H1 (cell line): ENCODE data around the gene PRCD. TPM values are rescaled to one million over a fixed set of nuclear protein-coding genes. Genes with fewer than 3 reads are reported as not detected.

ENCODE experiments used
- CTCF ChIA-PET: fragments of 300-600 bp; sonication (Branson Sonifier 250); formaldehyde crosslinking; loops from one replicate; lab custom pipeline; 2021; ENCODE audit not compliant: partially characterized antibody; lab: Charles Lee
- POLR2A ChIA-PET: fragments of 300-600 bp; sonication (Branson Sonifier 250); formaldehyde crosslinking; loops from one replicate; lab custom pipeline; 2021; ENCODE audit warnings: inconsistent platforms; ENCODE audit not compliant: partially characterized antibody; lab: Charles Lee
- DNase-seq, 2 experiments: peaks; one replicate each; pipeline versions ENCODE4 v3.0.0 to v3.0.0-alpha.2; 2010 to 2022; ENCODE audit warnings: low spot score in 2 of 2, low read depth in 1 of 2, mixed read lengths in 1 of 2
- FAIRE-seq: peaks from 2 replicates; lab custom pipeline; 2011; peaks lifted over from hg19 to GRCh38; lab: Jason Lieb, UNC
- H2AFZ ChIP-seq: 2 replicates; pipeline ENCODE4 v1.8.1; 2012; ENCODE audit warnings: low read length, inconsistent platforms
- H2AK5ac ChIP-seq: 2 replicates; pipeline ENCODE4 v1.6.1; 2013; ENCODE audit warnings: low read depth, low read length
- H2BK120ac ChIP-seq: replicated peaks from 2 replicates; pipeline ENCODE3; 2013; ENCODE audit warnings: low read depth, low read length, inconsistent platforms
- H2BK12ac ChIP-seq: 2 replicates; pipeline ENCODE4 v1.6.1; 2013; ENCODE audit warnings: low read depth, low read length
- H2BK15ac ChIP-seq: 2 replicates; pipeline ENCODE4 v1.6.1; 2013; ENCODE audit warnings: low read length
- H2BK20ac ChIP-seq: 2 replicates; pipeline ENCODE4 v1.6.1; 2013; ENCODE audit warnings: low read length
- H2BK5ac ChIP-seq: 2 replicates; pipeline ENCODE4 v1.6.1; 2013; ENCODE audit warnings: low read depth, low read length
- H3K14ac ChIP-seq: 2 replicates; pipeline ENCODE4 v1.6.1; 2013; ENCODE audit warnings: inconsistent platforms; ENCODE audit not compliant: insufficient read length
- H3K18ac ChIP-seq: 2 replicates; pipeline ENCODE4 v1.6.1; 2013; ENCODE audit warnings: low read length; ENCODE audit errors: extremely low read depth
- H3K23ac ChIP-seq: 2 replicates; pipeline ENCODE4 v1.6.1; 2013; ENCODE audit warnings: inconsistent platforms; ENCODE audit not compliant: insufficient read length
- H3K23me2 ChIP-seq: 2 replicates; pipeline ENCODE4 v1.6.1; 2013; ENCODE audit warnings: low read depth, low read length
- H3K27ac ChIP-seq: 2 replicates; pipeline ENCODE4 v1.6.1; 2011; ENCODE audit warnings: low read depth, low read length, inconsistent platforms
- H3K27me3 ChIP-seq, 4 experiments: replicated peaks in 1 of 4; 1 replicate in 1 of 4; 2 replicates in 3 of 4; pipeline versions ENCODE4 v1.6.1 to v1.8.1; 2011 to 2013; ENCODE audit warnings: low read length in 3 of 4, mild to moderate bottlenecking in 3 of 4, inconsistent platforms in 2 of 4, mixed read lengths in 2 of 4, moderate library complexity in 1 of 4; ENCODE audit not compliant: control insufficient read depth in 3 of 4, insufficient read depth in 3 of 4; ENCODE audit errors: extremely low read depth in 1 of 4
- H3K36me3 ChIP-seq, 4 experiments: 2 replicates each; pipeline versions ENCODE4 v1.6.1 to v1.8.1; 2011 to 2013; ENCODE audit warnings: mild to moderate bottlenecking in 4 of 4, low read length in 3 of 4, moderate library complexity in 2 of 4, control low read depth in 1 of 4, inconsistent platforms in 1 of 4; ENCODE audit not compliant: insufficient read depth in 4 of 4, control insufficient read depth in 2 of 4
- H3K4ac ChIP-seq: replicated peaks from 2 replicates; pipeline ENCODE3; 2013; ENCODE audit warnings: low read length, low read depth, mixed read lengths, inconsistent platforms; ENCODE audit not compliant: insufficient read length
- H3K4me1 ChIP-seq, 4 experiments: replicated peaks in 1 of 4; 1 replicate in 1 of 4; 2 replicates in 3 of 4; pipeline versions ENCODE4 v1.6.1 to v1.8.1; 2011 to 2013; ENCODE audit warnings: low read length in 3 of 4, inconsistent platforms in 2 of 4, mixed read lengths in 1 of 4; ENCODE audit not compliant: insufficient read depth in 4 of 4, control insufficient read depth in 3 of 4
- H3K4me2 ChIP-seq, 2 experiments: 2 replicates each; pipeline versions ENCODE4 v1.6.1 to v1.8.1; 2011 to 2013; ENCODE audit warnings: low read depth in 2 of 2, low read length in 2 of 2, control low read depth in 1 of 2, inconsistent platforms in 1 of 2, mild to moderate bottlenecking in 1 of 2; ENCODE audit not compliant: insufficient read depth in 1 of 2
- H3K4me3 ChIP-seq, 4 experiments: fragments of 200-600, 300-600 bp in 1 of 4; sonication (generic), shearing (Covaris generic), sonication (Bioruptor Twin) in 1 of 4; 2 replicates each; pipeline versions ENCODE4 v1.5.1 to v1.8.1; 2011 to 2016; ENCODE audit warnings: low read length in 4 of 4, low read depth in 3 of 4, control low read depth in 2 of 4, inconsistent platforms in 2 of 4, mild to moderate bottlenecking in 2 of 4, mixed read lengths in 1 of 4, moderate library complexity in 1 of 4; ENCODE audit not compliant: insufficient read depth in 2 of 4; ENCODE audit errors: extremely low read depth in 1 of 4
- H3K56ac ChIP-seq: replicated peaks from 2 replicates; pipeline ENCODE3; 2013; ENCODE audit warnings: low read depth, mild to moderate bottlenecking, mixed read lengths, low read length, inconsistent platforms; ENCODE audit not compliant: insufficient read length
- H3K79me1 ChIP-seq: 2 replicates; pipeline ENCODE4 v1.6.1; 2013; ENCODE audit warnings: low read depth, low read length, control low read depth
- H3K79me2 ChIP-seq, 2 experiments: 2 replicates each; pipeline versions ENCODE4 v1.6.1 to v1.8.1; 2012 to 2013; ENCODE audit warnings: low read length in 2 of 2, mild to moderate bottlenecking in 2 of 2, inconsistent platforms in 1 of 2; ENCODE audit not compliant: insufficient read depth in 2 of 2, control insufficient read depth in 1 of 2
- H3K9ac ChIP-seq, 4 experiments: replicated peaks in 1 of 4; 1 replicate in 1 of 4; 2 replicates in 3 of 4; pipeline versions ENCODE4 v1.6.1 to v1.8.1; 2011 to 2013; ENCODE audit warnings: low read depth in 3 of 4, low read length in 3 of 4, control low read depth in 2 of 4, mild to moderate bottlenecking in 2 of 4, moderate library complexity in 2 of 4, inconsistent platforms in 1 of 4; ENCODE audit errors: extremely low read depth in 1 of 4
- H3K9me3 ChIP-seq, 2 experiments: 2 replicates each; pipeline versions ENCODE4 v1.6.1 to v1.8.1; 2012 to 2013; ENCODE audit warnings: mild to moderate bottlenecking in 2 of 2, moderate library complexity in 2 of 2, control low read depth in 1 of 2, inconsistent platforms in 1 of 2, low read depth in 1 of 2, low read length in 1 of 2, mixed read lengths in 1 of 2; ENCODE audit not compliant: insufficient read depth in 2 of 2
- H4K20me1 ChIP-seq, 2 experiments: replicated peaks in 1 of 2; 2 replicates each; pipeline versions ENCODE3 to v1.8.1; 2011 to 2013; ENCODE audit warnings: inconsistent platforms in 2 of 2, low read length in 2 of 2, mild to moderate bottlenecking in 1 of 2; ENCODE audit not compliant: insufficient read depth in 2 of 2, control insufficient read depth in 1 of 2
- H4K5ac ChIP-seq: 2 replicates; pipeline ENCODE4 v1.6.1; 2013; ENCODE audit warnings: low read length, low read depth, mixed read lengths, inconsistent platforms; ENCODE audit not compliant: insufficient read length
- H4K8ac ChIP-seq: 2 replicates; pipeline ENCODE4 v1.8.0; 2013; ENCODE audit warnings: mild to moderate bottlenecking, moderate library complexity, low read length, inconsistent platforms; ENCODE audit not compliant: insufficient read depth; ENCODE audit errors: extremely low read depth
- H4K91ac ChIP-seq: replicated peaks from 2 replicates; pipeline ENCODE3; 2013; ENCODE audit warnings: low read length, mixed read lengths, inconsistent platforms; ENCODE audit not compliant: insufficient read length
- KDM1A ChIP-seq: fragments of 200-600, 300-600 bp; sonication (generic); IDR thresholded peaks from 2 replicates; pipeline ENCODE4 v1.7.1; 2016; ENCODE audit warnings: mild to moderate bottlenecking, low read length, borderline replicate concordance
- SP4 ChIP-seq: IDR thresholded peaks from 2 replicates; pipeline ENCODE4 v1.6.1; 2012; ENCODE audit warnings: low read length, inconsistent platforms
- WGBS, 2 experiments: shearing (Covaris generic) in 1 of 2; methylation state at CpG; one replicate each; pipeline versions ENCODE4 v1.1.6 to v1.1.7; 2013 to 2015; ENCODE audit warnings: low lambda C conversion rate in 2 of 2, mixed read lengths in 2 of 2, inconsistent platforms in 1 of 2, low coverage in 1 of 2, missing lambda C conversion rate in 1 of 2; ENCODE audit not compliant: insufficient replicate concordance in 2 of 2, insufficient coverage in 1 of 2, insufficient read length in 1 of 2; ENCODE audit errors: extremely low coverage in 1 of 2, missing lambda C conversion rate in 1 of 2; 5-methylcytosine and 5-hydroxymethylcytosine counted together
- polyA plus RNA-seq, 7 experiments: library from polyadenylated mRNA; depleted of rRNA in 3 of 7; stranded (reverse) in 5 of 7; unstranded in 2 of 7; fragments of >200 nt in 5 of 7; fragments of 200-250 nt in 2 of 7; gene quantifications; 1 replicate in 5 of 7; 2 replicates in 1 of 7; 4 replicates in 1 of 7; pipeline versions ENCODE4 v1.2.1 to v1.2.3, GENCODE V29; 2011 to 2013; ENCODE audit warnings: missing spikeins in 2 of 7, mixed read lengths in 2 of 7
- total RNA-seq: library from RNA; stranded (reverse); fragmentation: NEBNext Ultra II Directional; extraction: Animal tissue kit (Norgen Biotek cat#: 25700); gene quantifications from 2 replicates; pipeline ENCODE4 v1.2.1, GENCODE V29; 2021

The PRCD gene
- total and polyA plus RNA-seq, 2 of the 8 experiments (the other 6 are each of a cell fraction or from before 2014, with no cell fraction given): 0.77 to 2.1 TPM

DNA sequence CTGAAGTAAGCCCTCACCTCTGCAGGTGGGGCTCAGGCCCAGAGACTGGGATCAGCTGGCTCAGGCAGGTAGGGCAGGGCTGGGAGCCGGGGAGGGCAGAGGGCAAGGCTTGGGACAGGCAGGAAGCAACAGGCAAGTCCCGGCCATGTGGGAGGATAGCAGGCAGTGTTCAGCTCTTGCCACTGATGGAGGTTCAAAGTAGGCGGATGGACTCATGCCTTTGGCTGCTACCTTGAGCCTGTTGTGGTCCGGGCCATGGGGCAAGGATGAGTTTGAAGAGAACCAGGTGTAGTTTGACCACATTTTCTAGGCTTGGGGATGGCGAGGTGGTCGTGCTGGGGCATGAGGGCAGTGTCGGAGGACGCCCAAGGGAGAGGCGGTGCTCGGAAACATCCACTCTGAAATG is 2.7 kb downstream of the PRCD start:
- no peak overlapping the region for H4K91ac ChIP-seq
- peaks cover 5 to 24% (median 23%) of the 10 kb centered on the region in 4 experiments for H3K27me3 ChIP-seq
- H3K36me3 ChIP-seq: no peaks in the 10 kb centered on the region
- no peak overlapping the region for H2AK5ac ChIP-seq
- no peak overlapping the region for H4K8ac ChIP-seq
- no peak overlapping the region for H3K23ac ChIP-seq
- FAIRE-seq: no peak
- H2BK15ac ChIP-seq: no peak overlapping the region
- H3K18ac ChIP-seq: no peak overlapping the region
- ChIA-PET POLR2A (interaction anchor here (1.1 to 2.2 kb wide), 4 partner anchors 17 to 158 kb away, joined by 3 to 12 read pairs (median 4); partner anchors contain the start of genes RHBDF2 and SPHK1), CTCF (interaction anchor here (1.3 to 15.6 kb wide), 5 partner anchors 9 to 35 kb away, joined by 4 to 260 read pairs (median 41); no protein-coding TSS in a partner anchor)
- no peaks in the 10 kb centered on the region for H3K9me3 ChIP-seq
- TF ChIP-seq SP4: no peak
- no peak for TF ChIP-seq KDM1A
- no peak overlapping the region for H3K9ac ChIP-seq
- H3K79me1 ChIP-seq: no peaks in the 10 kb centered on the region
- no peak overlapping the region for H3K56ac ChIP-seq
- no peak overlapping the region for H2BK120ac ChIP-seq
- H3K4me2 ChIP-seq: no peak overlapping the region
- H2BK12ac ChIP-seq: peak overlapping the region; percentile 6; the same call in 1 of the 2 replicates
- no peak overlapping the region for H3K14ac ChIP-seq
- no peak overlapping the region for H2AFZ ChIP-seq
- H4K5ac ChIP-seq: no peak overlapping the region
- no peak for DNase-seq
- H3K4me1 ChIP-seq: peaks cover 0 to 39% (median 19%) of the 10 kb centered on the region in 4 experiments; a peak in 6 of 7 replicates
- peaks cover 0 to 2% of the 10 kb centered on the region in 2 experiments for H4K20me1 ChIP-seq
- no peak overlapping the region for H3K27ac ChIP-seq
- no peak overlapping the region for H3K4ac ChIP-seq
- WGBS, 2 experiments: 88% methylated on average over 10 of the region's 10 CpGs; no CpG with 5 or more reads in 1 of the 2 experiments
- 0 out of 2 replicates have a peak overlapping the region, but pooled peaks have one; percentile 45 for H2BK5ac ChIP-seq
- no peak overlapping the region for H3K4me3 ChIP-seq
- no peak overlapping the region for H2BK20ac ChIP-seq
- no peaks in the 10 kb centered on the region; a peak in 1 of 4 replicates for H3K79me2 ChIP-seq
- peaks cover 9% of the 10 kb centered on the region for H3K23me2 ChIP-seq
